HG03442 (cell line): ENCODE measurements around the gene CENPF.

Experiments
- ATAC-seq: cut with Tn5 transposase; IDR thresholded peaks from one replicate; pipeline ENCODE4 v1.9.1; 2021; ENCODE audit warnings: mild to moderate bottlenecking, moderate library complexity; ENCODE audit not compliant: unreplicated experiment

Gene CENPF

GRCh38 chr1:214700437-214700836 lies 97.4 kb downstream of the CENPF start:
- ATAC-seq, result no peak

- ATAC-seq, result no peak
These were observed 99.6 kb downstream of the CENPF start for GRCh38 chr1:214702556-214702955.

- no peak for ATAC-seq
These were observed 104.5 kb downstream of the CENPF start for GRCh38 chr1:214707306-214708087.

GRCh38 chr1:214708321-214708955 lies 105.4 kb downstream of the CENPF start:
- no peak for ATAC-seq

- no peak for ATAC-seq
These were observed 106.2 kb downstream of the CENPF start for GRCh38 chr1:214709241-214709640.

GRCh38 chr1:214712737-214713136 lies 109.7 kb downstream of the CENPF start:
- no peak for ATAC-seq
